Measurements from ENCODE around the gene EPB41L4B.
A peak's percentile ranks its signal among the peaks of the same experiment; 100 is the strongest.

Gene EPB41L4B

DNA sequence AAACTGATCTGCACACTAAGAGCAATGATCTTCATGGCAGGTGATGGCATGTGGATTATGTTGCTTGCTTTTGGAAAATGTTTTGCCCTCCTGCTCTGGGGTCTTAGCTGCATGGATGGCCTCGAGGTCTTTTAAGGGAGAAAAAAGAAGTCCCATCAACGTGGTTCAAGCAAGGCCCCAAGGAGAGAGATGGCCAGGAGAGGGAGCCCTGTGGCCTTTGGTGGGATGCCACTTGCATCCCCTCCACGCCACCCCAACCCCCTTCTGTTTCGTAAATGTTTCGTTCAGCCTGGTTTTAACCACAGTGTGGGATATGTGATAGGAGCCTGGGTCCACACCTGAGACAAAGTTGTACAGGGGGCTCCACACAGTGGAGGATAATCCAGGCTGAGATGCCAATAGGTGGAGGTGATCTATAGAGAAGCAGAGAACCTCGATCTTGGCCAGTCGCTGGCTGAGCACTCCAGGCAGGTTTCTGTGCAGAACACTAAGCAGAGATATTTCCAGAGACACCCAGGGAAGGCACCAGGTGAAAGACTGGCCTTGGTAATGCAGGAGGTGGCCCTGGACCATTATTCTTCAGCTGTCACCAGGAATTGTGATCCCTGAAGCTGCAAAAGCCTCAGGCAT lies 128.0 kb downstream of the EPB41L4B start:
- DNase-seq (ENCODE audit: insufficient read length, low spot score) (no peak), FAIRE-seq (no peak)
- no peak for TF ChIP-seq PAX5 (IDR thresholded peaks at IDR 0.05; ENCODE audit: insufficient read depth, low read length, severe bottlenecking)
- TF ChIP-seq POU2F2 (IDR thresholded peaks at IDR 0.05; ENCODE audit: low read depth, low read length) = no peak
- TF ChIP-seq SPI1 (IDR thresholded peaks at IDR 0.05; ENCODE audit: low read depth, low read length) = no peak
- TF ChIP-seq TAF1 (IDR thresholded peaks at IDR 0.05; ENCODE audit: low read depth, low read length) = no peak
- TF ChIP-seq POLR2A (IDR thresholded peaks at IDR 0.05; ENCODE audit: low read depth, low read length) = no peak
- no peak for TF ChIP-seq POLR2AphosphoS5 (IDR thresholded peaks at IDR 0.05; ENCODE audit: low read depth, low read length)

- no peak for DNase-seq (ENCODE audit: insufficient read length, low spot score)
- no peak for TF ChIP-seq TAF1 (IDR thresholded peaks at IDR 0.05; ENCODE audit: low read depth, low read length)
- TF ChIP-seq POU2F2 (IDR thresholded peaks at IDR 0.05; ENCODE audit: low read depth, low read length) = no peak
- no peak for TF ChIP-seq SPI1 (IDR thresholded peaks at IDR 0.05; ENCODE audit: low read depth, low read length)
- no peak for TF ChIP-seq PAX5 (IDR thresholded peaks at IDR 0.05; ENCODE audit: insufficient read depth, low read length, severe bottlenecking)
- no peak for TF ChIP-seq POLR2AphosphoS5 (IDR thresholded peaks at IDR 0.05; ENCODE audit: low read depth, low read length)
- no peak for TF ChIP-seq POLR2A (IDR thresholded peaks at IDR 0.05; ENCODE audit: low read depth, low read length)
- no peak for FAIRE-seq
Measured at GRCh38 chr9:109191746-109192145, 129.1 kb downstream of the EPB41L4B start.

- FAIRE-seq (no peak), DNase-seq (ENCODE audit: insufficient read length, low spot score) (no peak)
- TF ChIP-seq POLR2AphosphoS5 (IDR thresholded peaks at IDR 0.05; ENCODE audit: low read depth, low read length) (no peak), PAX5 (IDR thresholded peaks at IDR 0.05; ENCODE audit: insufficient read depth, low read length, severe bottlenecking) (no peak), POLR2A (IDR thresholded peaks at IDR 0.05; ENCODE audit: low read depth, low read length) (no peak), SPI1 (IDR thresholded peaks at IDR 0.05; ENCODE audit: low read depth, low read length) (no peak), TAF1 (IDR thresholded peaks at IDR 0.05; ENCODE audit: low read depth, low read length) (no peak), POU2F2 (IDR thresholded peaks at IDR 0.05; ENCODE audit: low read depth, low read length) (no peak)
Measured at GRCh38 chr9:109190151-109190550, 130.7 kb downstream of the EPB41L4B start.

DNA sequence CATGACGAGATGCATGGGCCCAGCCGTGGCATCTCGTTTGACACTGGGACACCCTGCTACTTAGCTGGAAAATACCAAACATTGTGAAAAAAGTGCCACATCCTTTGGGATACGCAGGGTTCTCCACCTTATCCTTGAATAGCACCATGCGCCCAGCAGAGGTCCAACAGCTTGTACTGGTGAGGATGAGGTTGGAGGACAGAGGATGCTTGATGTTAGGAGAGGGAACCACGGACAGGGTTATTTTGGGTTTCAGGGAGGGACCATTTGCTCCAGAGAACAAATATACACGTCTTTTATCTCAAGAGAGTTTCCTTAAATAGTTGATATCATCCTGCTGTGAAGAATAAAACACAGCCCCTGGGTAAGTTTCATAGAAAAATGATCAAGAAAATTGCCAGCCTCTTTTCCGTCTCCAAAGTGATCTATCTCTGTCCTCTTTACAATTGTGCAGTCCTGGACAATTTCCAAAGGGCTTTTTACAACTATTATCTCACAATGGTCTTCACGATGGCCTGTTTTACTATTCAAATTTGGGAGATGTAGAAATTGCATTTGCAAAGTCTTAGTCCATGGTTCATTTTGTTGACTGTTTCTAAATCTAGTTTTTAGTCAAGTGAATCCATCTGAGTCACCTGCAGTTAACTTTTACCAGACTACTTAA lies 133.9 kb downstream of the EPB41L4B start:
- no peak for TF ChIP-seq POLR2A (IDR thresholded peaks at IDR 0.05; ENCODE audit: low read depth, low read length)
- TF ChIP-seq TAF1 (IDR thresholded peaks at IDR 0.05; ENCODE audit: low read depth, low read length) = no peak
- TF ChIP-seq POLR2AphosphoS5 (IDR thresholded peaks at IDR 0.05; ENCODE audit: low read depth, low read length) = no peak
- TF ChIP-seq POU2F2 (IDR thresholded peaks at IDR 0.05; ENCODE audit: low read depth, low read length) = no peak
- TF ChIP-seq SPI1 (IDR thresholded peaks at IDR 0.05; ENCODE audit: low read depth, low read length) = no peak
- no peak for TF ChIP-seq PAX5 (IDR thresholded peaks at IDR 0.05; ENCODE audit: insufficient read depth, low read length, severe bottlenecking)
- FAIRE-seq (no peak), DNase-seq (ENCODE audit: insufficient read length, low spot score) (no peak)

- TF ChIP-seq POU2F2 (IDR thresholded peaks at IDR 0.05; ENCODE audit: low read depth, low read length) (no peak), SPI1 (IDR thresholded peaks at IDR 0.05; ENCODE audit: low read depth, low read length) (no peak), POLR2AphosphoS5 (IDR thresholded peaks at IDR 0.05; ENCODE audit: low read depth, low read length) (no peak), TAF1 (IDR thresholded peaks at IDR 0.05; ENCODE audit: low read depth, low read length) (no peak), POLR2A (IDR thresholded peaks at IDR 0.05; ENCODE audit: low read depth, low read length) (no peak), PAX5 (IDR thresholded peaks at IDR 0.05; ENCODE audit: insufficient read depth, low read length, severe bottlenecking) (no peak)
- DNase-seq (ENCODE audit: insufficient read length, low spot score) = no peak
- FAIRE-seq = peak; percentile 33
Measured at GRCh38 chr9:109182940-109183798, 137.7 kb downstream of the EPB41L4B start.

- FAIRE-seq (no peak), DNase-seq (ENCODE audit: insufficient read length, low spot score) (no peak)
- no peak for TF ChIP-seq POU2F2 (IDR thresholded peaks at IDR 0.05; ENCODE audit: low read depth, low read length)
- no peak for TF ChIP-seq POLR2A (IDR thresholded peaks at IDR 0.05; ENCODE audit: low read depth, low read length)
- no peak for TF ChIP-seq TAF1 (IDR thresholded peaks at IDR 0.05; ENCODE audit: low read depth, low read length)
Measured at GRCh38 chr9:109182550-109182939, 138.3 kb downstream of the EPB41L4B start.

- FAIRE-seq (peak; percentile 72), DNase-seq (ENCODE audit: insufficient read length, low spot score) (peak; percentile 30)
- TF ChIP-seq SPI1 (IDR thresholded peaks at IDR 0.05; ENCODE audit: low read depth, low read length) (no peak), POLR2A (IDR thresholded peaks at IDR 0.05; ENCODE audit: low read depth, low read length) (no peak), POU2F2 (IDR thresholded peaks at IDR 0.05; ENCODE audit: low read depth, low read length) (no peak), TAF1 (IDR thresholded peaks at IDR 0.05; ENCODE audit: low read depth, low read length) (no peak), POLR2AphosphoS5 (IDR thresholded peaks at IDR 0.05; ENCODE audit: low read depth, low read length) (no peak), PAX5 (IDR thresholded peaks at IDR 0.05; ENCODE audit: insufficient read depth, low read length, severe bottlenecking) (no peak)
Measured at GRCh38 chr9:109181284-109181683, 139.6 kb downstream of the EPB41L4B start.

DNA sequence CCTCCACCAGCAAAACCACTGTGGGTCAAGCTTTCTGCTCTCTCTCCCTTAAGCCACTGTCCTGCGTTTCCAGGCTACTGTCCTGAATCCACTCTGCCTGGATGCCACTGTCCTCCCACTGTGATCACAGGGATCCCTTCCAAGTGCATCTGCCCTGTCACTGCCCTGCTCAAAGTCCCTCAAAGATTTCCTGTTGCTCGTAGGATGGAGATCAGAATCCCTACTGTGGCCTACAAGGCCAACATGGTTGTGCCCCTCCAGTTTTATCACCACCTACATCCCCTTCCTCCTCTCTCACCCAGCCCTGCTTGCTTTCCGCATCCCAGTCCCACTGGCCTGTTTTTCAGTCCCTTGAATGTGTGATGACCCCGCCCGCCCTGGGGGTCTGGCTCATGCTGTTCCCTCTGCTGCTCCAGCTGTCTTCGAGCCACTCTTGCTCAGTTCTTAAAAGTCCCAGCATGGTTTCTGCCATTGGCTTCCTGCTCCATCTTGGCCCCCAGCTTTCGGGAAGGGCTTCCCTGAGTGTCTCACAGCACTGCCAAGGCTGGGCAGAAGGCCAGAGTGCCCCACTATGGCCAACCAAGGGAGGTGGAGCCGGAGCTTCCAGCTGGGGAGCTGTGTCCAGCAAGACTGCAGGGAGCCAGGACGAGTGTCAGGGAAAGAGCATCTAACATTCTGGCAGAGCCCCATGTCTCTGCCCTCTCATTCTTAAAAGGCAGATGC lies 140.9 kb downstream of the EPB41L4B start:
- no peak for FAIRE-seq
- TF ChIP-seq POLR2AphosphoS5 (IDR thresholded peaks at IDR 0.05; ENCODE audit: low read depth, low read length) (no peak), POLR2A (IDR thresholded peaks at IDR 0.05; ENCODE audit: low read depth, low read length) (no peak), POU2F2 (IDR thresholded peaks at IDR 0.05; ENCODE audit: low read depth, low read length) (no peak), TAF1 (IDR thresholded peaks at IDR 0.05; ENCODE audit: low read depth, low read length) (no peak), PAX5 (IDR thresholded peaks at IDR 0.05; ENCODE audit: insufficient read depth, low read length, severe bottlenecking) (no peak)
- no peak for DNase-seq (ENCODE audit: insufficient read length, low spot score)

Data from GM12891 (cell line).